Trophoblast cell (in vitro differentiated cells and primary cell): Measurements from ENCODE around the gene GADD45B.

Experiments
- DNase-seq, 2 donors: peaks; one replicate each; pipeline ENCODE4 v3.0.0-alpha.2; 2016
- H2AFZ ChIP-seq: 2 replicates; pipeline ENCODE4 v1.6.1; 2013; ENCODE audit warnings: low read length, moderate library complexity, mild to moderate bottlenecking; ENCODE audit not compliant: insufficient read depth, poor library complexity
- H2AK5ac ChIP-seq: 2 replicates; pipeline ENCODE4 v1.6.1; 2013; ENCODE audit warnings: mild to moderate bottlenecking, low read length
- H2BK120ac ChIP-seq: 2 replicates; pipeline ENCODE4 v1.6.1; 2013; ENCODE audit warnings: low read length, mild to moderate bottlenecking, moderate library complexity; ENCODE audit not compliant: insufficient read depth, poor library complexity
- H2BK12ac ChIP-seq: 2 replicates; pipeline ENCODE4 v1.6.1; 2013; ENCODE audit warnings: mild to moderate bottlenecking, low read length, moderate library complexity
- H2BK5ac ChIP-seq: 2 replicates; pipeline ENCODE4 v1.6.1; 2013; ENCODE audit warnings: low read length, low read depth, moderate library complexity, mild to moderate bottlenecking; ENCODE audit not compliant: poor library complexity
- H3K14ac ChIP-seq: 2 replicates; pipeline ENCODE4 v1.6.1; 2013; ENCODE audit warnings: mild to moderate bottlenecking, low read length
- H3K18ac ChIP-seq: 2 replicates; pipeline ENCODE4 v1.6.1; 2013; ENCODE audit warnings: mild to moderate bottlenecking, low read length
- H3K23ac ChIP-seq: 2 replicates; pipeline ENCODE4 v1.6.1; 2013; ENCODE audit warnings: low read length
- H3K27ac ChIP-seq: 2 replicates; pipeline ENCODE4 v1.5.1; 2013; ENCODE audit warnings: low read depth, mild to moderate bottlenecking, inconsistent platforms, low read length, moderate library complexity
- H3K27me3 ChIP-seq: 2 replicates; pipeline ENCODE4 v1.6.1; 2013; ENCODE audit warnings: inconsistent platforms, mild to moderate bottlenecking, low read length, moderate library complexity; ENCODE audit not compliant: insufficient read depth
- H3K36me3 ChIP-seq, 2 experiments: 1 replicate in 1 of 2; 2 replicates in 1 of 2; pipeline ENCODE4 v1.6.1; 2013; ENCODE audit warnings: low read length in 2 of 2, mild to moderate bottlenecking in 2 of 2, moderate library complexity in 1 of 2; ENCODE audit not compliant: insufficient read depth in 2 of 2, control insufficient read depth in 1 of 2
- H3K4ac ChIP-seq: 2 replicates; pipeline ENCODE4 v1.6.1; 2013; ENCODE audit warnings: low read depth, mild to moderate bottlenecking, low read length, moderate library complexity
- H3K4me1 ChIP-seq, 2 experiments: 1 replicate in 1 of 2; 2 replicates in 1 of 2; pipeline ENCODE4 v1.6.1; 2013; ENCODE audit warnings: low read length in 2 of 2, mild to moderate bottlenecking in 2 of 2, moderate library complexity in 1 of 2; ENCODE audit not compliant: insufficient read depth in 2 of 2, control insufficient read depth in 1 of 2
- H3K4me2 ChIP-seq: 2 replicates; pipeline ENCODE4 v1.6.1; 2013; ENCODE audit warnings: inconsistent platforms, mild to moderate bottlenecking, low read length, moderate library complexity
- H3K4me3 ChIP-seq: 2 replicates; pipeline ENCODE4 v1.5.1; 2013; ENCODE audit warnings: mild to moderate bottlenecking, low read depth, low read length, inconsistent platforms
- H3K79me1 ChIP-seq: one replicate; pipeline ENCODE4 v1.6.1; 2013; ENCODE audit warnings: low read length
- H3K79me2 ChIP-seq: 2 replicates; pipeline ENCODE4 v1.6.1; 2013; ENCODE audit warnings: low read length, mild to moderate bottlenecking; ENCODE audit not compliant: control insufficient read depth, insufficient read depth, poor library complexity
- H3K9ac ChIP-seq: 2 replicates; pipeline ENCODE4 v1.6.1; 2013; ENCODE audit warnings: mild to moderate bottlenecking, low read length
- H3K9me3 ChIP-seq: 2 replicates; pipeline ENCODE4 v1.6.1; 2013; ENCODE audit warnings: low read depth, mild to moderate bottlenecking, control low read depth, inconsistent platforms, low read length; ENCODE audit not compliant: insufficient read depth
- H4K12ac ChIP-seq: 2 replicates; pipeline ENCODE4 v1.6.1; 2013; ENCODE audit warnings: low read depth, mild to moderate bottlenecking, low read length, moderate library complexity
- H4K8ac ChIP-seq: 2 replicates; pipeline ENCODE4 v1.6.1; 2013; ENCODE audit warnings: low read depth, mild to moderate bottlenecking, low read length, moderate library complexity
- H4K91ac ChIP-seq: one replicate; pipeline ENCODE4 v1.6.1; 2013; ENCODE audit warnings: low read depth, mild to moderate bottlenecking, low read length, moderate library complexity
- WGBS: extraction: QIAGEN DNeasy Blood & Tissue Kit; methylation state at CpG from one replicate; pipeline ENCODE4 v1.1.7; 2013; ENCODE audit warnings: missing lambda C conversion rate; ENCODE audit not compliant: insufficient read length, insufficient coverage; ENCODE audit errors: extremely low coverage; 5-methylcytosine and 5-hydroxymethylcytosine counted together

Gene GADD45B

GRCh38 chr19:2474232-2475017, 1.5 kb upstream of the GADD45B start:
- Histone ChIP-seq H2BK120ac (peak overlapping the region; percentile 96), H3K14ac (peak overlapping the region; percentile 97), H3K23ac (no peak overlapping the region), H3K79me1 (peaks cover 47% of the 10 kb centered on the region), H2BK5ac (peak overlapping the region; percentile 98), H3K79me2 (peaks cover 30% of the 10 kb centered on the region), H2AK5ac (peak overlapping the region; percentile 88), H3K36me3 (peaks cover 16 to 18% of the 10 kb centered on the region in 2 experiments), H4K91ac (peak overlapping the region; percentile 95), H4K12ac (peak overlapping the region; percentile 82), H3K4me2 (peak overlapping the region; percentile 64), H3K27me3 (no peaks in the 10 kb centered on the region), H2BK12ac (peak overlapping the region; percentile 84), H3K4me1 (peaks cover 11 to 13% of the 10 kb centered on the region in 2 experiments), H2AFZ (peak overlapping the region; percentile 86), H4K8ac (peak overlapping the region; percentile 86), H3K9ac (peak overlapping the region; percentile 24), H3K4me3 (peak overlapping the region; percentile 76), H3K9me3 (no peaks in the 10 kb centered on the region), H3K27ac (peak overlapping the region; percentile 89), H3K4ac (peak overlapping the region; percentile 96), H3K18ac (peak overlapping the region; percentile 98)
- WGBS: no CpG with 5 or more reads among the region's 60 CpGs
- peak; percentile 92 to 94 for DNase-seq

GRCh38 chr19:2475018-2475701, 767 bp upstream of the GADD45B start:
- Histone ChIP-seq H4K8ac (peak overlapping the region; percentile 86), H3K23ac (no peak overlapping the region), H2AFZ (peak overlapping the region; percentile 86), H3K27ac (peak overlapping the region; percentile 89), H3K9ac (peak overlapping the region; percentile 49), H3K79me1 (peaks cover 47% of the 10 kb centered on the region), H3K4me2 (peak overlapping the region; percentile 64), H4K12ac (peak overlapping the region; percentile 82), H3K14ac (peak overlapping the region; percentile 97), H3K9me3 (no peaks in the 10 kb centered on the region), H3K27me3 (no peaks in the 10 kb centered on the region), H3K79me2 (peaks cover 30% of the 10 kb centered on the region), H2AK5ac (peak overlapping the region; percentile 88), H2BK5ac (peak overlapping the region; percentile 98), H4K91ac (peak overlapping the region; percentile 95), H2BK12ac (peak overlapping the region; percentile 84), H3K4me3 (peak overlapping the region; percentile 76), H3K36me3 (peaks cover 16 to 18% of the 10 kb centered on the region in 2 experiments), H3K4me1 (peaks cover 12 to 14% of the 10 kb centered on the region in 2 experiments), H3K4ac (peak overlapping the region; percentile 96), H2BK120ac (peak overlapping the region; percentile 96), H3K18ac (peak overlapping the region; percentile 98)
- WGBS: no CpG with 5 or more reads among the region's 45 CpGs
- DNase-seq: peak; percentile 35 to 64

GRCh38 chr19:2476451-2477140, 669 bp downstream of the GADD45B start:
- H3K4me1 ChIP-seq: peaks cover 12 to 14% of the 10 kb centered on the region in 2 experiments
- WGBS: no CpG with 5 or more reads among the region's 42 CpGs
- peaks cover 16 to 18% of the 10 kb centered on the region in 2 experiments for H3K36me3 ChIP-seq

GRCh38 chr19:2477141-2477710, 1.3 kb downstream of the GADD45B start:
- H3K4me2 ChIP-seq: peak overlapping the region; percentile 64
- H3K36me3 ChIP-seq: peaks cover 16 to 18% of the 10 kb centered on the region in 2 experiments
- WGBS: no CpG with 5 or more reads among the region's 27 CpGs

More at GRCh38 chr19:2476451-2477140, 669 bp downstream of the GADD45B start:
- Histone ChIP-seq H3K27ac (peak overlapping the region; percentile 69), H3K9me3 (peaks cover 3% of the 10 kb centered on the region), H3K4ac (peak overlapping the region; percentile 99), H4K8ac (peak overlapping the region; percentile 37), H3K14ac (peak overlapping the region; percentile 88), H2AK5ac (no peak overlapping the region), H4K12ac (no peak overlapping the region), H2BK120ac (peak overlapping the region; percentile 10), H2AFZ (peak overlapping the region; percentile 47), H2BK12ac (peak overlapping the region; percentile 20), H4K91ac (no peak overlapping the region), H3K79me1 (peaks cover 44% of the 10 kb centered on the region), H3K23ac (no peak overlapping the region), H3K27me3 (no peaks in the 10 kb centered on the region), H3K4me2 (peak overlapping the region; percentile 64), H3K18ac (peak overlapping the region; percentile 89), H3K79me2 (peaks cover 30% of the 10 kb centered on the region), H3K4me3 (peak overlapping the region; percentile 85), H2BK5ac (peak overlapping the region; percentile 63), H3K9ac (peak overlapping the region; percentile 98)
- peak; percentile 54 to 55 for DNase-seq

More at GRCh38 chr19:2477141-2477710, 1.3 kb downstream of the GADD45B start:
- H3K9me3 ChIP-seq: peaks cover 4% of the 10 kb centered on the region
- peak overlapping the region; percentile 39 for H4K91ac ChIP-seq
- DNase-seq: peak; percentile 71 to 75
- H3K4ac ChIP-seq: peak overlapping the region; percentile 99
- peak overlapping the region; percentile 85 for H3K4me3 ChIP-seq
- H2BK5ac ChIP-seq: peak overlapping the region; percentile 63
- peak overlapping the region; percentile 69 for H3K27ac ChIP-seq
- H3K4me1 ChIP-seq: peaks cover 12 to 14% of the 10 kb centered on the region in 2 experiments
- peak overlapping the region; percentile 39 for H2BK120ac ChIP-seq
- H3K79me2 ChIP-seq: peaks cover 30% of the 10 kb centered on the region
- H3K18ac ChIP-seq: peak overlapping the region; percentile 89
- H3K27me3 ChIP-seq: no peaks in the 10 kb centered on the region
- H4K12ac ChIP-seq: no peak overlapping the region
- peak overlapping the region; percentile 98 for H3K9ac ChIP-seq
- peak overlapping the region; percentile 25 for H4K8ac ChIP-seq
- H2BK12ac ChIP-seq: peak overlapping the region; percentile 38
- H3K23ac ChIP-seq: no peak overlapping the region
- peak overlapping the region; percentile 15 for H2AK5ac ChIP-seq
- peaks cover 44% of the 10 kb centered on the region for H3K79me1 ChIP-seq
- H2AFZ ChIP-seq: peak overlapping the region; percentile 47
- peak overlapping the region; percentile 88 for H3K14ac ChIP-seq
